WTC11 (cell line): Measurements from ENCODE around the gene PACSIN1. TPM values are rescaled to one million over a fixed set of nuclear protein-coding genes. Genes with fewer than 3 reads are reported as not detected.

ENCODE experiments used
- ATAC-seq: fragments of 200-7000 bp; cut with Tn5 transposase; 2 replicates; pipeline ENCODE4 v1.10.0; 2021; ENCODE audit warnings: mild to moderate bottlenecking, moderate library complexity
- CTCF ChIA-PET: fragments of 300-600 bp; sonication (Branson Sonifier 250); formaldehyde crosslinking; loops from one replicate; lab custom pipeline; 2021; ENCODE audit warnings: antibody characterized with exemption; lab: Charles Lee
- POLR2A ChIA-PET: fragments of 350-600 bp; sonication (Branson Sonifier 250); formaldehyde crosslinking; loops from one replicate; lab custom pipeline; 2021; ENCODE audit warnings: antibody characterized with exemption; lab: Charles Lee
- DNase-seq: peaks from one replicate; pipeline ENCODE4 v3.0.0; 2021; ENCODE audit warnings: low spot score
- H3K27ac Mint-ChIP-seq: 2 replicates; pipeline ENCODE4 v1.8.0; 2021; ENCODE audit warnings: mixed read lengths
- H3K27me3 Mint-ChIP-seq: 2 replicates; pipeline ENCODE4 v1.8.0; 2021; ENCODE audit warnings: low read depth, mild to moderate bottlenecking, moderate library complexity, mixed read lengths
- H3K36me3 Mint-ChIP-seq: 2 replicates; pipeline ENCODE4 v1.8.0; 2021; ENCODE audit warnings: mixed read lengths
- H3K4me1 Mint-ChIP-seq: 2 replicates; pipeline ENCODE4 v1.8.0; 2022; ENCODE audit warnings: mixed read lengths
- H3K4me3 Mint-ChIP-seq: 2 replicates; pipeline ENCODE4 v1.8.0; 2021; ENCODE audit warnings: mild to moderate bottlenecking, moderate library complexity, mixed read lengths
- H3K9me3 Mint-ChIP-seq: 2 replicates; pipeline ENCODE4 v1.8.0; 2021; ENCODE audit warnings: mixed read lengths
- ATF1 ChIP-seq: sonication (generic); formaldehyde crosslinking; IDR thresholded peaks from 2 replicates; pipeline ENCODE4 v1.8.1; 2023; ENCODE audit warnings: mild to moderate bottlenecking, moderate library complexity, missing genetic modification reagents
- CBFB ChIP-seq: sonication (generic); formaldehyde crosslinking; IDR thresholded peaks from 2 replicates; pipeline ENCODE4 v1.8.1; 2022; ENCODE audit warnings: mild to moderate bottlenecking, low read depth, missing genetic modification reagents
- FOXK1 ChIP-seq: sonication (generic); formaldehyde crosslinking; IDR thresholded peaks from 2 replicates; pipeline ENCODE4 v1.8.0; 2022; ENCODE audit warnings: mild to moderate bottlenecking, moderate library complexity, missing genetic modification reagents
- GABPB1 ChIP-seq: sonication (generic); formaldehyde crosslinking; IDR thresholded peaks from 2 replicates; pipeline ENCODE4 v1.8.1; 2023; ENCODE audit warnings: mild to moderate bottlenecking, missing genetic modification reagents
- NR3C1 ChIP-seq: sonication (generic); formaldehyde crosslinking; conservative IDR thresholded peaks from 2 replicates; pipeline ENCODE4 v1.8.1; 2023; ENCODE audit warnings: low read depth, mild to moderate bottlenecking, missing genetic modification reagents
- TCF7 ChIP-seq: sonication (generic); formaldehyde crosslinking; IDR thresholded peaks from 2 replicates; pipeline ENCODE4 v1.8.0; 2022; ENCODE audit warnings: mild to moderate bottlenecking, low read depth, missing genetic modification reagents, moderate library complexity
- ZNF317 ChIP-seq: sonication (generic); formaldehyde crosslinking; IDR thresholded peaks from 2 replicates; pipeline ENCODE4 v1.8.1; 2023; ENCODE audit warnings: low read depth, mild to moderate bottlenecking, moderate library complexity, missing genetic modification reagents, borderline replicate concordance
- total RNA-seq: library from RNA; stranded (reverse); gene quantifications from 3 replicates; pipeline ENCODE4 v1.2.3, GENCODE V29; 2021
- TF ChIP-seq, protein P1 (sequence below): sonication (generic); formaldehyde crosslinking; IDR thresholded peaks from 2 replicates; pipeline ENCODE4 v1.8.0; 2022; ENCODE audit warnings: mild to moderate bottlenecking, missing genetic modification reagents
- TF ChIP-seq, protein P2 (sequence below): fragments of 250-450 bp; sonication (Bioruptor Pico); IDR thresholded peaks from 2 replicates; pipeline ENCODE4 v1.9.0; 2021; ENCODE audit warnings: moderate library complexity, mild to moderate bottlenecking, inconsistent platforms, borderline replicate concordance
- TF ChIP-seq, protein P3 (sequence below): fragments of 200-600 bp; IDR thresholded peaks from 2 replicates; pipeline ENCODE4 v1.8.0; 2022; ENCODE audit warnings: antibody characterized with exemption
- TF ChIP-seq, protein P4 (sequence below): sonication (generic); formaldehyde crosslinking; IDR thresholded peaks from 2 replicates; pipeline ENCODE4 v1.8.1; 2023; ENCODE audit warnings: mild to moderate bottlenecking, missing genetic modification reagents, moderate library complexity
- TF ChIP-seq, protein P5 (sequence below): sonication (generic); formaldehyde crosslinking; IDR thresholded peaks from 2 replicates; pipeline ENCODE4 v1.8.0; 2023; ENCODE audit warnings: missing genetic modification reagents

Gene PACSIN1
- total RNA-seq, 1 experiment from 2014 or later = 12.6 TPM

DNA sequence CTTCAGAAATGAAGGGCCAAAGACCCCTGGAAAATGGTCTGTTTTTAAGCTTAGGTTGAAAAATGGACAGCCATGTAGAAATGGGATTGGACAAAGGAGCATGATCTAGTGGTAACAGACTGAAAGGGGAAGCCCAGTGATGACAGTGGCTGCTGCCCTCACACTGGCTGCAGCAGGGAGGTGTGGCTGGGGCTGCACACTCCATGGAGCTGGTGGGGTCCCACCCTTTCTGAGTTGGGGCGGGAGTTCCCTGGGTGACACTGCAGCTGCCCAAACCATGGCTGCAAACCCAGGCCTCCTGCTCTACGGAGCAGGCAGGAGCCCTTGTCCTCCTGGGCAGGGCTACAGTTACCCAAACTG lies 8.5 kb upstream of the PACSIN1 start (continued):
- TF ChIP-seq, protein P1, sequence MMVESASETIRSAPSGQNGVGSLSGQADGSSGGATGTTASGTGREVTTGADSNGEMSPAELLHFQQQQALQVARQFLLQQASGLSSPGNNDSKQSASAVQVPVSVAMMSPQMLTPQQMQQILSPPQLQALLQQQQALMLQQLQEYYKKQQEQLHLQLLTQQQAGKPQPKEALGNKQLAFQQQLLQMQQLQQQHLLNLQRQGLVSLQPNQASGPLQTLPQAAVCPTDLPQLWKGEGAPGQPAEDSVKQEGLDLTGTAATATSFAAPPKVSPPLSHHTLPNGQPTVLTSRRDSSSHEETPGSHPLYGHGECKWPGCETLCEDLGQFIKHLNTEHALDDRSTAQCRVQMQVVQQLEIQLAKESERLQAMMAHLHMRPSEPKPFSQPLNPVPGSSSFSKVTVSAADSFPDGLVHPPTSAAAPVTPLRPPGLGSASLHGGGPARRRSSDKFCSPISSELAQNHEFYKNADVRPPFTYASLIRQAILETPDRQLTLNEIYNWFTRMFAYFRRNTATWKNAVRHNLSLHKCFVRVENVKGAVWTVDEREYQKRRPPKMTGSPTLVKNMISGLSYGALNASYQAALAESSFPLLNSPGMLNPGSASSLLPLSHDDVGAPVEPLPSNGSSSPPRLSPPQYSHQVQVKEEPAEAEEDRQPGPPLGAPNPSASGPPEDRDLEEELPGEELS (CRISPR knock-in tag) = no peak

DNA sequence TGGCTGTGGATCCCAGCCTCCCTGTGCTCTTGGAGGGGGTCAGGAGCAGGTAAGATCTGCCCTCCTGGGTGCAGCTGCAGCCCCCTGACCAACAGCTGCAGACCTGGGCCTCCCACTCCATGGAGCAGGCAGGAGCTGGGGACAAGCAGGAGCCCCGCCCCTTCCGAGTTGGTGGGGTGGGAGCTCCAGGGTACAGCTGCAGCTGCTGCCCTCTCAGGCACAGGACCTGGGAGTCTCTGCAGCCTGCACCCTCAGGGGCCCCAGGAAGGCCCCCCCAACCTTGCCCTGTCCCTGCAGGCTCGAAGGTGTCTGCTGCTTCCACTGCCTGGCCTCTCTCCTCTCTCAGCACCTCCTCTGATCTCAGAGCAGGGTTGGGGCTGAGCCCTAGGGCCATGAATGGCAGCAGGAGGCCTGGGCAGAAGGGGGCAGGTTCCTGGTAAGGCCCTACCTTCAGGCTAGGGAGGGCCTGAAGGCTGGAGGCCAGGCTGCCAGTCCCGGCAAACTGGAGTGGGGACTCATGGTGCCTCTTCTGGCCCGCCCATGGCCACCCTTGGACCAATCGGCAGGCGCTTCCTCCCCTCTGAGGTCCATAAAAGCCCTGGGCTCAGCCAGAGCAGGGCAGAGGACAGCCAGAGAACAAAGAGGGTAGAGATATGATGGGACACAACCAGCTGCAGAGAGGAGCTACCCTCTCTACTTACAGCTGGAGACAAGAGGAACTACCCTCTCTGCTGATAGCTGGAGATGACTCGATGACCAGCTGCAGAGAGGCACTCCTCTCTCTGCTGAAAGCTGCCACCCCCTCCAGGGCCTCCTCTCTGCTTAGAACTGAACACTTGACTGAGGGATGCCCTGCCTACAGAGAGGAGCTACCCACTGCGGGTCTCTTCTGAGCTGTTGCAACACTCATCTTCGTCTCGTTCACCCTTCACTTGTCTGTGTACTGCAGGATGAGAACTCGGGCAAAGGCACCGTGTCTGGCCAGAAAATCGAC lies 7.8 kb upstream of the PACSIN1 start:
- ChIA-PET POLR2A (interaction anchor here (0.6 kb wide), 1 partner anchor 302 kb away, joined by 4 read pairs; no protein-coding TSS in a partner anchor), CTCF (interaction anchor here (1.0 to 4.9 kb wide), 7 partner anchors 18 to 397 kb away, joined by 3 to 102 read pairs (median 12); no protein-coding TSS in a partner anchor)
- Mint-ChIP-seq H3K4me3 (no peak overlapping the region), H3K27me3 (no peaks in the 10 kb centered on the region), H3K27ac (no peak overlapping the region), H3K36me3 (no peaks in the 10 kb centered on the region), H3K4me1 (peaks cover 19% of the 10 kb centered on the region), H3K9me3 (no peaks in the 10 kb centered on the region)
- ATAC-seq = peak; percentile 28
- no peak for TF ChIP-seq ATF1 (CRISPR knock-in tag)
- TF ChIP-seq, protein P2, sequence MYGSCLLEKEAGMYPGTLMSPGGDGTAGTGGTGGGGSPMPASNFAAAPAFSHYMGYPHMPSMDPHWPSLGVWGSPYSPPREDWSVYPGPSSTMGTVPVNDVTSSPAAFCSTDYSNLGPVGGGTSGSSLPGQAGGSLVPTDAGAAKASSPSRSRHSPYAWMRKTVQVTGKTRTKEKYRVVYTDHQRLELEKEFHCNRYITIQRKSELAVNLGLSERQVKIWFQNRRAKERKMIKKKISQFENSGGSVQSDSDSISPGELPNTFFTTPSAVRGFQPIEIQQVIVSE (CRISPR knock-in tag) = no peak
- no peak for DNase-seq

DNA sequence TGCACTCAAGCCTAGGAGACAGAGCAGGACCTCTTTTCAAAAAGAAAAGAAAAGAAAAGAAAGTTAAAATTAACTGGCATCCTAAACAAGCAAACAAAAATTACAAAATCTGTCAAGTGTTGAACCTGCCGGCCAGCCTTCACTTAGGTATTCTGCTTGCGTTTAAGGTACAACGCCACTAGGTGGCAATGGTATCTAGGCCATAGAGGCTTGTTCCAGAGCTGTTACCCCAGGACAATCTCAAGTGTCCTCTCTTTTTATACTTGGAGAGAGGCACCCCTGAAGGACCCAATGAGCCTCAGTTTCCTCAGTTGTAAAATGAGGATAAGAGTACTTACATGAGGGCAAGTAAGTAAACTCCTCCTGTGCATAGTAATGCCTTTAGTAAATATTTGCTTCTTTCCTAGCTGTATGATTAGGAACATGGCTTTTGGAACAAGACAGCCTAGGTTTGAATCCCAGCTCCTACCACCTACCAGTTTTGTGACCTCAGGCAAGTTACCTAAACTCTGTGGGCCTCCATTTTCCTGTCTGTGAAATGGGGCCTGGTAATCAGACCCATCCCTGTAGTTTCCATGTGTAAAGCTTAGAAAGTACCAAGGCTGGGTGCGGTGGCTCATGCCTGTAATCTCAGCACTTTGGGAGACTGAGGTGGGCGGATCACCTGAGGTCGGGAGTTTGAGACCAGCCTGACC lies 5.8 kb upstream of the PACSIN1 start:
- DNase-seq (peak; percentile 63), ATAC-seq (peak; percentile 52)
- no peak overlapping the region for H3K4me3 Mint-ChIP-seq
- no peak overlapping the region for H3K27ac Mint-ChIP-seq
- H3K9me3 Mint-ChIP-seq = no peaks in the 10 kb centered on the region
- H3K27me3 Mint-ChIP-seq = peaks cover 4% of the 10 kb centered on the region
- TF ChIP-seq ZNF317 (CRISPR knock-in tag) = no peak
- TF ChIP-seq GABPB1 (CRISPR knock-in tag) = 0 out of 2 replicates have a peak, but pooled peaks have one; percentile 21
- TF ChIP-seq CBFB = no peak
- no peak for TF ChIP-seq NR3C1 (CRISPR knock-in tag)
- TF ChIP-seq FOXK1 = no peak
- TF ChIP-seq, protein P3, sequence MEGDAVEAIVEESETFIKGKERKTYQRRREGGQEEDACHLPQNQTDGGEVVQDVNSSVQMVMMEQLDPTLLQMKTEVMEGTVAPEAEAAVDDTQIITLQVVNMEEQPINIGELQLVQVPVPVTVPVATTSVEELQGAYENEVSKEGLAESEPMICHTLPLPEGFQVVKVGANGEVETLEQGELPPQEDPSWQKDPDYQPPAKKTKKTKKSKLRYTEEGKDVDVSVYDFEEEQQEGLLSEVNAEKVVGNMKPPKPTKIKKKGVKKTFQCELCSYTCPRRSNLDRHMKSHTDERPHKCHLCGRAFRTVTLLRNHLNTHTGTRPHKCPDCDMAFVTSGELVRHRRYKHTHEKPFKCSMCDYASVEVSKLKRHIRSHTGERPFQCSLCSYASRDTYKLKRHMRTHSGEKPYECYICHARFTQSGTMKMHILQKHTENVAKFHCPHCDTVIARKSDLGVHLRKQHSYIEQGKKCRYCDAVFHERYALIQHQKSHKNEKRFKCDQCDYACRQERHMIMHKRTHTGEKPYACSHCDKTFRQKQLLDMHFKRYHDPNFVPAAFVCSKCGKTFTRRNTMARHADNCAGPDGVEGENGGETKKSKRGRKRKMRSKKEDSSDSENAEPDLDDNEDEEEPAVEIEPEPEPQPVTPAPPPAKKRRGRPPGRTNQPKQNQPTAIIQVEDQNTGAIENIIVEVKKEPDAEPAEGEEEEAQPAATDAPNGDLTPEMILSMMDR = peak; percentile 72
- no peak for TF ChIP-seq TCF7
- H3K36me3 Mint-ChIP-seq = no peaks in the 10 kb centered on the region
- ChIA-PET CTCF (interaction anchor here (0.6 to 4.9 kb wide), 42 partner anchors 9 to 680 kb away, joined by 3 to 102 read pairs (median 5); partner anchors contain the start of genes BLTP3A, RPS10 and SMIM29), POLR2A (no interaction called here)
- H3K4me1 Mint-ChIP-seq = peaks cover 26% of the 10 kb centered on the region

DNA sequence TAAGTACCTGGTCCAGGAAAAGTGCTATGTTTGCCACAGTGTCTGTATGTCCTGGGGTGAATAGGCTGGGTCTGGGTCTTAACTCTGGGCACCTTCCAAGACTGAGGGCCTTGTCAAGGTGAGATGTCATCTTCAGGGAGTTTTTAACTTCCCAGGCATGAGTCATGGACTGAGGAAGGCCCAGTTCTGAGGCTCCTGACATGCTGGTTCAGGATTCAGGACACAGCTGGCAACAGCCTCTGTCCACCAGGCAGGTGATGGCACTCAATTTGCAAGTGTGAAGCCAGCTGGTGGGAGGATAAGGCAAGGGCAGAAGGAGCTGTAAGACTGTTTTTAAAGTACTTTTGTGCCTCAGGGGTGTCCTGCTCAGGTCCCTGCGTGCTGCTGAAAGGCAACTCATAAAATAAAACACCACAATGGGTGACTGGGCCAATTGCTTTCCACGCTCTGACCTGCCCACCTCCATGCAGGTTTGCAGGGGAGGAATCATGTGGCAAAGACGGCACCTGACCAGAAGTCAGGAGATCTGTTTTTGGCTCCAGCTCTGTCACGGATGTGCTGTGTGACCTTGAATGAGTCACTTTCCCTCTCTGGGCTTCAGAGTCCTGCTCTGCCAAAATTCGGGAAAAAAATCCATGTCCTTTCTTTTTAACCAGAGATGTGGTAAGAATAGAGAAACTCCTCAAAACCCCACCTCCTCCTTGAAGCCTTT lies 4.9 kb upstream of the PACSIN1 start:
- POLR2A ChIA-PET = no interaction called here
- TF ChIP-seq, protein P4, sequence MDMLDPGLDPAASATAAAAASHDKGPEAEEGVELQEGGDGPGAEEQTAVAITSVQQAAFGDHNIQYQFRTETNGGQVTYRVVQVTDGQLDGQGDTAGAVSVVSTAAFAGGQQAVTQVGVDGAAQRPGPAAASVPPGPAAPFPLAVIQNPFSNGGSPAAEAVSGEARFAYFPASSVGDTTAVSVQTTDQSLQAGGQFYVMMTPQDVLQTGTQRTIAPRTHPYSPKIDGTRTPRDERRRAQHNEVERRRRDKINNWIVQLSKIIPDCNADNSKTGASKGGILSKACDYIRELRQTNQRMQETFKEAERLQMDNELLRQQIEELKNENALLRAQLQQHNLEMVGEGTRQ = peak; percentile 60; the same call in 1 of the 2 replicates
- TF ChIP-seq, protein P5, sequence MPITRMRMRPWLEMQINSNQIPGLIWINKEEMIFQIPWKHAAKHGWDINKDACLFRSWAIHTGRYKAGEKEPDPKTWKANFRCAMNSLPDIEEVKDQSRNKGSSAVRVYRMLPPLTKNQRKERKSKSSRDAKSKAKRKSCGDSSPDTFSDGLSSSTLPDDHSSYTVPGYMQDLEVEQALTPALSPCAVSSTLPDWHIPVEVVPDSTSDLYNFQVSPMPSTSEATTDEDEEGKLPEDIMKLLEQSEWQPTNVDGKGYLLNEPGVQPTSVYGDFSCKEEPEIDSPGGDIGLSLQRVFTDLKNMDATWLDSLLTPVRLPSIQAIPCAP (CRISPR knock-in tag) = no peak
- Mint-ChIP-seq H3K27me3 (peaks cover 9% of the 10 kb centered on the region), H3K4me1 (peaks cover 29% of the 10 kb centered on the region), H3K27ac (no peak overlapping the region), H3K4me3 (no peak overlapping the region), H3K36me3 (no peaks in the 10 kb centered on the region), H3K9me3 (no peaks in the 10 kb centered on the region)
- DNase-seq (no peak), ATAC-seq (no peak)
- CTCF ChIA-PET = interaction anchor here (0.8 to 4.9 kb wide), 31 partner anchors 8 to 679 kb away, joined by 3 to 102 read pairs (median 6); partner anchors contain the start of genes BLTP3A and SMIM29
